Prostate gland (tissue), 2 donors: ENCODE measurements around the gene ZNF827. TPM values are rescaled to one million over a fixed set of nuclear protein-coding genes. Genes with fewer than 3 reads are reported as not detected.

Experiments used
- DNase-seq: peaks from one replicate; pipeline ENCODE4 v3.0.0-alpha.2; 2019; ENCODE audit warnings: low spot score
- H3K27ac ChIP-seq, 2 donors: fragments of 200-600 bp; sonication (generic); 2 replicates each; pipeline ENCODE4 v1.5.1; 2017 to 2019
- H3K27me3 ChIP-seq: fragments of 200-600 bp; sonication (generic); replicated peaks from 2 replicates; pipeline ENCODE4 v1.5.1; 2019; ENCODE audit not compliant: insufficient read depth
- H3K36me3 ChIP-seq, 2 donors: fragments of 200-600 bp; sonication (generic); 1 replicate in 1 of 2; 2 replicates in 1 of 2; pipeline versions ENCODE4 v1.5.1 to v1.8.1; 2017 to 2019
- H3K4me1 ChIP-seq: fragments of 200-600 bp; sonication (generic); replicated peaks from 2 replicates; pipeline ENCODE4 v1.5.1; 2019
- H3K4me3 ChIP-seq, 2 donors: fragments of 200-600 bp; sonication (generic); 2 replicates each; pipeline ENCODE4 v1.5.1; 2017 to 2019
- H3K9me3 ChIP-seq: fragments of 200-600 bp; sonication (generic); 2 replicates; pipeline ENCODE4 v1.5.1; 2017
- POLR2A ChIP-seq: fragments of 450-650 bp; IDR thresholded peaks from one replicate; pipeline ENCODE4 v1.6.1; 2016; ENCODE audit warnings: antibody characterized with exemption, mild to moderate bottlenecking
- POLR2AphosphoS5 ChIP-seq: sonication (generic); formaldehyde crosslinking; IDR thresholded peaks from one replicate; pipeline ENCODE4 v1.6.1; 2017; ENCODE audit warnings: antibody characterized with exemption
- WGBS: methylation state at CpG from one replicate; pipeline ENCODE4 v1.1.5; 2018; 5-methylcytosine and 5-hydroxymethylcytosine counted together
- intact Hi-C: fragments of 100-400 bp; cut with DNase I; formaldehyde crosslinking; loops from one replicate; pipeline ENCODE4 v1.14.2; 2022
- total RNA-seq, 2 donors: library from RNA; depleted of rRNA; stranded (reverse); fragments of >200 nt; gene quantifications; one replicate each; pipeline ENCODE4 v1.1.0, GENCODE V29; 2016
- TF ChIP-seq, protein P1 (sequence below), 4 experiments: fragments of 200-600 bp in 2 of 4; fragments of 450-650 bp in 2 of 4; sonication (generic) in 2 of 4; IDR thresholded peaks; 1 replicate in 3 of 4; 2 replicates in 1 of 4; pipeline ENCODE4 v1.5.1; 2016 to 2019; ENCODE audit warnings: antibody characterized with exemption in 4 of 4, mild to moderate bottlenecking in 2 of 4, moderate library complexity in 2 of 4

The ZNF827 gene
- total RNA-seq, 2 donors from 2014 or later, result 221 to 286 TPM

DNA sequence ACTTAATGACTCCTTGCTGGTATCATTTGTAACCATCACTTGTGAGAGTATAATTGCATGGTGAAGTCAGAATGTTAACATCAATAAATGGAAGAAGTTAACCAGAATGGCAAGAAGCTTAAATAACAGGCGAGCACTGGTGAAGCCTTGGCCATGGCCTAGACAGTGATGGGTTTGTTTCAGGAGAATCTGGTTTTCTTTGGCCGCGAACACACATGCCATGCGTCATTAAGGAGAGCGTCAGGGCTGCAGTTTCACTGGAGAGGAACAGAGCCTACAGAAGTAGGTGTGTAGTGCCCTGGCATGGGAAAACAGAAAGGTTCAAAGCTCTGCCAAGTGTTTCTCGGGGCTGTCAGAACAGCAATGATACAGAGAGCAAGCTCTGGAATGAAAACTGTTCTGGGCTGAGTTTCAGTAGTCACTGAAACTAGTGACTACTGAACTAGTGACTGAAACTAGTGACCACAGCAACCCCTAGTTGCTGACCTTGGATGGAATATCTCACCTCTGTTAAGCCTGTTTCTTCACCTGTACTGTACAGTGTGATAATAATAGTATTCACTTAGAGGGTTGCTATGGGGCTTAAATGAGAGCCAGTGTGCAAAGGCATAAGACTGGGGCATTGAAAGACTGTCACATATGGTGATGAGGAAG lies 164.9 kb downstream of the ZNF827 start:
- peak; percentile 39 for DNase-seq
- Histone ChIP-seq H3K27ac (peak overlapping the region in 1 of 2 donors; percentile 2), H3K9me3 (no peaks in the 10 kb centered on the region), H3K4me1 (no peaks in the 10 kb centered on the region), H3K36me3 (peaks cover 0 to 6% of the 10 kb centered on the region in 2 donors), H3K27me3 (no peaks in the 10 kb centered on the region), H3K4me3 (no peak overlapping the region)
- intact Hi-C loops, result no loop called here
- TF ChIP-seq POLR2A (no peak), POLR2AphosphoS5 (peak; percentile 46)
- WGBS, result 51% methylated on average over 6 of the region's 6 CpGs

DNA sequence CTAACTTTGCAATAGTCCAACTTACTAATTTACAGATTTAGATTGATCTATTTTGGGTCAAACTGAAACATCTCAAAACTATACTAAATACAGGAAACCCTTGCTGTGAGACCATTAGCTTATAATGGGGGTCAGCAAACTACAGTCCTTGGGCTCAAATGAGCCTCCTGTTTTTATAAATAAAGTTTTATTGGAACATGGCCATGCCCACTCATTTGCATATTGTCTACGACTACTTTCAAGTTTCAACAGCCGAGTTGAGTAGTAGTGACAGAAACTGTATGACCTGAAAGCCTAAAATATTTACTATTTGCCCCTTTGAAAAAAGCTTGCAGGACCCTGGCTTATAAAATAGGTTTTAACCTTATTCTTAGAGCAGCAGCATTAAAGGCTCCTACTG lies 166.3 kb downstream of the ZNF827 start:
- TF ChIP-seq, protein P1, sequence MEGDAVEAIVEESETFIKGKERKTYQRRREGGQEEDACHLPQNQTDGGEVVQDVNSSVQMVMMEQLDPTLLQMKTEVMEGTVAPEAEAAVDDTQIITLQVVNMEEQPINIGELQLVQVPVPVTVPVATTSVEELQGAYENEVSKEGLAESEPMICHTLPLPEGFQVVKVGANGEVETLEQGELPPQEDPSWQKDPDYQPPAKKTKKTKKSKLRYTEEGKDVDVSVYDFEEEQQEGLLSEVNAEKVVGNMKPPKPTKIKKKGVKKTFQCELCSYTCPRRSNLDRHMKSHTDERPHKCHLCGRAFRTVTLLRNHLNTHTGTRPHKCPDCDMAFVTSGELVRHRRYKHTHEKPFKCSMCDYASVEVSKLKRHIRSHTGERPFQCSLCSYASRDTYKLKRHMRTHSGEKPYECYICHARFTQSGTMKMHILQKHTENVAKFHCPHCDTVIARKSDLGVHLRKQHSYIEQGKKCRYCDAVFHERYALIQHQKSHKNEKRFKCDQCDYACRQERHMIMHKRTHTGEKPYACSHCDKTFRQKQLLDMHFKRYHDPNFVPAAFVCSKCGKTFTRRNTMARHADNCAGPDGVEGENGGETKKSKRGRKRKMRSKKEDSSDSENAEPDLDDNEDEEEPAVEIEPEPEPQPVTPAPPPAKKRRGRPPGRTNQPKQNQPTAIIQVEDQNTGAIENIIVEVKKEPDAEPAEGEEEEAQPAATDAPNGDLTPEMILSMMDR (IDR thresholded peaks at IDR 0.05), result no peak
- no peak for TF ChIP-seq POLR2AphosphoS5
- TF ChIP-seq POLR2A, result no peak

DNA sequence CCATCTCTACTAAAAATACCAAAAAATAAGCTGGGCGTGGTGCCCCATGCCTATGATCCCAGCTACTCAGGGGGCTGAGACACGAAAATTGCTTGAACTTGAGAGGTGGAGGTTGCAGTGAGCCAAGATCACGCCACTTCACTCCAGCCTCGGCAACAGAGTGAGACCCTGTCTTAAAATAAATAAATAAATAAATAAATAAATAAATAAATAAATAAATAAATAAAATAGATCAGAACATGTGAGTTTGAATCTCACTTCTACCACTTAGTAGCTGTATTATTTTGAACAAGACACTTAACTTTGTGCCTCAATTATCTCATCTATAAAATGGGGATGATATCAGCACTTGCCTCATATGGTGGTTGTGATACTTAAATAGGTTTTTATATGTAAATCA lies 168.5 kb downstream of the ZNF827 start:
- TF ChIP-seq POLR2AphosphoS5 (no peak), POLR2A (no peak)
- TF ChIP-seq, protein P1 (IDR thresholded peaks at IDR 0.05), result no peak
- DNase-seq, result no peak
- Histone ChIP-seq H3K4me1 (no peaks in the 10 kb centered on the region), H3K27ac (no peak overlapping the region), H3K27me3 (no peaks in the 10 kb centered on the region), H3K36me3 (peaks cover 0 to 6% of the 10 kb centered on the region in 2 donors), H3K9me3 (no peaks in the 10 kb centered on the region), H3K4me3 (no peak overlapping the region)
- 88% methylated on average over 4 of the region's 4 CpGs for WGBS
- intact Hi-C loops, result no loop called here

More for the DNA sequence above, 166.3 kb downstream of the ZNF827 start:
- intact Hi-C loops, result no loop called here
- no peak overlapping the region for H3K27ac ChIP-seq
- H3K9me3 ChIP-seq, result no peaks in the 10 kb centered on the region
- H3K4me3 ChIP-seq, result no peak overlapping the region
- H3K27me3 ChIP-seq, result no peaks in the 10 kb centered on the region
- peaks cover 0 to 6% of the 10 kb centered on the region in 2 donors for H3K36me3 ChIP-seq
- no peaks in the 10 kb centered on the region for H3K4me1 ChIP-seq
- WGBS, result 84% methylated on average over 2 of the region's 2 CpGs
- no peak for DNase-seq

DNA sequence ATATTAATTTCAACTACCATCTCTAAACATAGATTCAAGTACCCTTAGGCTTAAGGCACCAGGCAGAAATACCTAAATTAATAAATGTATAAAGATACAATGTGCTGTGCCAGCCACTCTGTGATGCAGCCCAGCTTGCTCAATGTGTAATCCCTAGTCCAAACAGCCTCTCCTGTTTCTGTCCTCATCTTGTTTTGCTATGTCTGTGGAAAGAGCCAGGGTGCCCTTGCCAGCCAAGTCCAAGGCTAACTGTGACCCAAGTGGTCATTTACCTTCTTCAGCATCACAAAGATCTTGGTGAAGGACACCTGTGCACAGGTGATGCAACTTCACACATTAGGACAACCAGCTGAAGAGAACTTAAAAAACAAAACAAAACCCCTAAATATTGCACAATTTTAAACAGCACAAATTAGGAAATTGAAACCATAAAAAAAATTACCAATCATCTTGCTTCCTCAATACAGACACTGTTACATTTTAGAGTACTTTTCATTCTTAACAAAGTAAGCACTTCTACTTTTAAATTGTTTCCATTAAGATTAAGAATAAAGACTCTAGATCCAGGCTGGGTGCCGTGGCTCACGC lies 169.1 kb downstream of the ZNF827 start:
- no peak for DNase-seq
- Histone ChIP-seq H3K36me3 (peaks cover 0 to 5% of the 10 kb centered on the region in 2 donors), H3K27me3 (no peaks in the 10 kb centered on the region), H3K4me3 (no peak overlapping the region), H3K9me3 (no peaks in the 10 kb centered on the region), H3K4me1 (no peaks in the 10 kb centered on the region), H3K27ac (no peak overlapping the region)
- TF ChIP-seq POLR2A (no peak), POLR2AphosphoS5 (no peak)
- TF ChIP-seq, protein P1 (IDR thresholded peaks at IDR 0.05), result no peak
- 89% methylated on average over 2 of the region's 2 CpGs for WGBS
- intact Hi-C loops, result no loop called here

DNA sequence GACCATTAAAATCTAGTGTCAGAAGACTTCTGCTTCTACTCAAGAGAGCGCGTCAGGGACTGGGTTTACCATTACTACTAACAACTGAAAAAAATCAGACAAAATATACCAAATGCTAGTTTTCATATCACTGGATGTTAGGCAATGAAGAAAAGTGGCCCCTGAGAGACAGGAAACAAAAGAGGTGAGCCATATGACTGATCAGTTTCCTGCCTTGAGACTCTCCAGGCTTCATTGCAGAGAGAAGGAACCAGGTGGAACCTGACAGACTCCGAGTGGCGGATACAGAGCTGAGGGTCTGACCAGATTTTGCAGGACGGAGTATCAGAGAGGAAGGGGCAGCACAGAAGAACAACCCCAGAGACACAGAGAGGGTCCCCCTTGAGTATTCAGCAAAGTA lies 172.3 kb downstream of the ZNF827 start:
- H3K27ac ChIP-seq, result no peak overlapping the region
- no peak overlapping the region for H3K4me3 ChIP-seq
- no peak for DNase-seq
- no peaks in the 10 kb centered on the region for H3K9me3 ChIP-seq
- intact Hi-C loops, result no loop called here
- no peaks in the 10 kb centered on the region for H3K36me3 ChIP-seq
- H3K4me1 ChIP-seq, result no peaks in the 10 kb centered on the region
- TF ChIP-seq POLR2A, result no peak
- TF ChIP-seq POLR2AphosphoS5, result no peak
- TF ChIP-seq, protein P1 (IDR thresholded peaks at IDR 0.05), result no peak
- 98% methylated on average over 5 of the region's 5 CpGs for WGBS
- no peaks in the 10 kb centered on the region for H3K27me3 ChIP-seq
